ENCODE measurements around the gene GNAO1. TPM values are rescaled to one million over a fixed set of nuclear protein-coding genes. Genes with fewer than 3 reads are reported as not detected.

The GNAO1 gene
- total RNA-seq, 1 donor from 2014 or later = 1.8 TPM

- DNase-seq = no peak
Measured at GRCh38 chr16:56289862-56290261, 98.6 kb downstream of the GNAO1 start.

DNA sequence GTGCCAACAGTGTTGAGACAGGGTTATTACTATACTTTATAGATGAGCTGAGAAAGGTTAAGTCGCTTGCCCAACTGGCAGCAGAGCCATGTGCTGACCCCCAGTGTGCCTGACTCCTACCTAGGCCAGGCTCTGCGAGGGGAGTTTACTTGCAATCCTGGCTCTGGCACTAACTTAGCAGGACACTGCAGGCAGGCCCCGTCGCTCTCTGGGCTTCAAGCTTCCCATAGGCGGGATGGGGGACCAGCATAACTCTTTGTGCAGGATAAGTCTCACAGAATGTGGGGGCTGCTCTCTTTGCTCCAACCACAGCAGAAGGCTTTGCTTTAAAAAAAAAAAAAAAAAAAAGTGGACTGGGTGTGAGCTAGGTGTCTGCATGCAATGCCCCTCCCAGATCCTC, 102.7 kb downstream of the GNAO1 start:
- no peak for DNase-seq

DNA sequence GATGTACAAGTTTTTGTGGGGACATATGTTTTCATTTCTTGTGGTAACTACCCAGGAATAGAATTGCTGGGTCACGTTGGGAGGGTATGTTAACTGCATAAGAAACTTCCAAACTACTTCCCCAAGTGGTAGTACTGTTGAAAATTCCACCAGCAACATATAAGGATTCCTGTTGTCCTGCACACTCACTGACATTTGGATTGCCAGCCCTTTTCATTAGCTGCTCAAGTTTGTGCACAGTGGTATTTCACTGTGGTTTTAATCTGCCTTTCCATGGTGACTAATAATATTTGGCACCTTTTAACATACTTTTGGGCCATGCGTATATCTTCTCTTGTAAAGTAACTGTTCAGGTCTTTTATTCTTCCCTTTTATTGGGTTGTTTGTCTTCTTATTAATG, 103.3 kb downstream of the GNAO1 start:
- DNase-seq = peak; percentile 14

- DNase-seq = no peak
Measured at GRCh38 chr16:56295059-56295665, 103.9 kb downstream of the GNAO1 start.

- peak; percentile 47 for DNase-seq
Measured at GRCh38 chr16:56295739-56296527, 104.6 kb downstream of the GNAO1 start.

DNA sequence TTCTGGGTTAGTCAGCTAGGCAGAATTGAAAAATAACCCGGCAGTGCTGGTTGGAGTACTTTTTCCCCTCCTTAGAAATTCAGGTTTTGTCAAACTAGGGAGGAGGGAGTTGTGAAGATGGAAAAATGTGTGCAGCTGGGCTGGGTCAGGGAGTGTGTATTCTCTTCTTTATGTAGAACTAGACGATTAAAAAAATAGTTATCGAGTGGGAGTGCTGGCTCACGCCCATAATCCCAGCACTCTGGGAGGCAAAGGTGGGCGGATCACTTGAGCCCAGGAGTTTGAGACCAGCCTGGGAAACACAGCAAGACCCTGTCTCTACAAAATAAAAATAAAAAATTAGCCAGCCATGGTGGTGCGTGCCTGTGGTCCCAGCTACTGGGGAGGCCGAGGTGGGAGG, 106.4 kb downstream of the GNAO1 start:
- DNase-seq = no peak

DNA sequence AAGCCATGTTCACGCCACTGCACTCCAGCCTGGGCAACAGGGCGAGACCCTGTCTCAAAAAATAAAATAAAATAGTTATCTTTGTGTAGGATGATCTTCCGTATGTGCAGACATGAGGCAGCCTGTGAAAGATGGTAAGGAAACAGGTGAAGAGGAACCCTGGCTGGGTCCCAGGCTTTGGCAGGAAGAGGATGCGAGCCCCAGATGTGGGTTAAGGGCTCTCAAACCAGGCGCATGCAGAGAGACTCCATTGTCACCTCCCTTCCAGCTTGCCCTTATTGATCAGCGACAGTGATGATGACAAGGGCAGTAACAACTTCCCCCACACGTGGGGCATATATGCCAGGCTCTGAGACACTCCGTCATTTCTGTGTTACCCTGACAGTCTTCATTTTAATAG, 106.8 kb downstream of the GNAO1 start:
- no peak for DNase-seq

GRCh38 chr16:56298948-56299596, 107.8 kb downstream of the GNAO1 start:
- peak; percentile 6 for DNase-seq

DNA sequence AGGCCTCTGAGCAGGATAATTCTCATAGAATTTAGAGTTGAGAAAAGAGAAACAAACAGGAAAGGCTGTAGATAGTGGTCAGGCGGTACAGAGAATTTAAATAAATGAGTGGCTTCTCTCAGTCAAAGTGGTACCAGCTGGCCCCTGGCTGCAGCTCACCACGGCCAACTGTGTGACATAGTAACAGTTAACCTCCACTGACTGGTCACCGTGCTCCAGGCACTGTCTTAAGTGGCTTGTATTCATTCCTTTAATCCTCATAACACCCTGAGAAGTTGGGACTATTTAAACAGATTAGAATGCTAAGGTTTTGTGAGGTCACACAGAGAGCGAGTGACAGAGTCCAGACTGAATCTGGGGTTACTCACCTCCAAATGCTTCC, 108.9 kb downstream of the GNAO1 start:
- no peak for DNase-seq

DNA sequence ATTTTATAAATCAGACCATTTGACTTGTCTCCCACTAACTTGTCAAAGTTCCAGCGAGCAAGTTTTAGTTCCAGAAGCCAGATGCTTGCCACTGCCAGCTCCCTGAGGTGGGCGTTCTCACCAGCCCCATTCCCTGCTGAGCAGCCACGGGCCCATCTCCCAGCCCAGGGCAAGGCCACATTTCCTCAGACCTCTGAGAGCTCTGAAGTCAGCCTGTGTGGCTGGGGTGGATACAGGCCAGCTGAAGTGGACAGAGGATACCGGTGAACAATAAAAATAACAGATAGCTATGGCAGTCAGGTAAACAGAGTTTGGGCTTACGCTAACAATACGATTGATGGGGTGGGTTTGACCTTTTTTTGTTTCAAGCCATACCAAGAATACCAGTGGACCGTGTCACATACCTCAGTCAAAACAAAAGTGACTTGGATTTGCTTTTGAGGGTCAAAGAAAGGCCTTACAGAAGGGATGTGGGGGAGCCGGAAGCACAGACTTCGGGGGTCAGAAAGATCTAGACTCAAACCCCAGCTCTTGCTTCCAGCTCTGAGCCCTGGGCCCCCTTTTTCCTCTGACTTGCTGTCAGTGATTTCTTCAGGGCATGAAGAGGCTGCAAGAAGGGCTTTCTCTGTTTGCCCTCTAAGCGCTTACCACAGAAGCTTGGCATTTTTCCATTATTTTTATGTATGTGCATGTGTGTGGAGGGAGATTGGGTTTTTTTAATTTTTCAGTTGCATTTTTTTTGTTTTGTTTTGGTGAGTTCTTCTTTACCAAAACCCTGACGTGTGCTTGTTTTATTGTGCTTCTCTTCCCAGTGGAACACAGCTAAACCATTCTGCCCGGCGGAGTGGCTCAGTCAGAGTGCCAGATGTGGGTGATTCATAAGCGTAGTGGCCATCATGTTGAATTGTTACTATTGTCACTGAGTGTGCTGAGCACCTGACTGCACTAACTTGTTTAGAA, 109.9 kb downstream of the GNAO1 start:
- DNase-seq = peak; percentile 4

DNA sequence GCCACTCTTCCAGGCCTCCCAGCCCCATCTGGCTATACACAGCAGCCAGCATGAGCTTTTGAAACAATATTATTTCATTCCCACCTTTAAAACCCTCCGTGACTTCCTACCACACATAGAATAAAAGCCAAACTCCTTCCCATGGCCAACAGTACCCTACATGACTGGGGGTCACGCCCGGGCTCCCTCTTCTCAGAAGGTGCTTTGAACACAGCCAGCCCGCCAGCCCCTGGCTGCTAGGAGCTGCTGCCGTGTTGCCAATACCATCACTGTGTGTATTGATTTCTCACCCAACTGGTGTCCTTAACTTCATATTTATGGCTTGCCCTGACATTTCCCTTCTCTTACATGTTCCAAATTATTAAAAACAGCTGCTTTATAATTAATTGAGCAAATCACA, 111.2 kb downstream of the GNAO1 start:
- DNase-seq = no peak

- no peak for DNase-seq
Measured at GRCh38 chr16:56303066-56303715, 111.9 kb downstream of the GNAO1 start.

DNA sequence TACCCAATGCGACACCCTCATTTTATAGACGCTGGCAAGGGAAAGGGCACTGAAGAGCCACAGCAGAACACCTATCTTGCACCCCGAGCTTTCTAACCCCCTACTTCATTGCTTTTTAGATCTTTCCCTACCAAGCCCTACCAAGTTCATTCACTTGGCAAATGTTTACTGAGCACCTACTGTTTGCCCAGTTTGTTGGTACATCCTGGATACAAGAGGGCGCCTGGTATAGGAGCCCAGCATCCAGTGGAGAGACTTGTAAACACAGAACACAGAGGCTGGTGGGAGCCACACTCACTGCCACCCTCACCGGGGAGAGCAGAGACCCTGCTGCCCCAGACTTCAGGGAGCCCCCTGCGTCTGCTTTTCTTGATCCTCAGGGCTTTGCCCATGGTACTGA, 112.6 kb downstream of the GNAO1 start:
- no peak for DNase-seq

- DNase-seq = no peak
Measured at GRCh38 chr16:56305956-56306565, 114.8 kb downstream of the GNAO1 start.

DNA sequence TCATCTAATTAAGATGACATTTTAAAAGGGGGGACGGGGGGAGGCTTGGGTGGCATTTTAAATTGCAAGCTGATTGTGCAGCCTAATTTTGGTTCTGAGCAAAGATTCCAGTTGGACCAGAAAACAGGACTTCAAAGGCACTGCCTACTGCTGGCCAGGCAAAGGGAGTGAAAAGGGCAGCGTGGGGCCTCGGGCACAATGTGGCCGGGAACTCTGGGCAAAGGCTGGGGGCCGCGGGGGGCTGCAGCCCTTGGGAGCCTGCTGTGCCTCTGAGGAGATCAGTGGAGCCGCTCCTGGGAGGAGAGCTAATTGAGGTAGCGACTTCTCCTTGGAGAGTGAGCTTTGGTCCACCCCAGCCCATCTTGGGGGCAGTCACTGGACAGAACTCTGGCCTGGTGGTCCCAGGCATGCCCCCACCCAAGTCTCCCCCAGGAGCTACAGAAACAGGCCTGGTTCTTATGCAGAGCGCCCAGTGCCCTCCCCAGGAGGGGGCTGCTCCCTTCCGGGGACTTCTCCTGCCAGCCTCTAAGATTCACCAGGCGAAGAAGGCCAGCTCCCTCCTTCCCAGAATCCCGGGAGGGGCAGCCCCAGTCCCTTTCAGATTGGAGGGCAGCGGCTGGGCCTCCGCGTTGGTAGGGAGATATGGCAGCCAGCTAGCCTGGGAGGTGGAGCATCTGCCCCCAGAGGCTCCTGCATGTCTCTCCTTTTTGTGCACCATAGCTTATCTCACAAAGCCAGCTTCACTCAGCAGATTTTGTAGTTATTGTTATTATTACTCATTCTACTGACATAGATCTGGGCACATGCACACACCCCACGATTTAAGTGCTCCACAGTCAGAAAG, 115.6 kb downstream of the GNAO1 start:
- DNase-seq = no peak

GRCh38 chr16:56307534-56307873, 116.2 kb downstream of the GNAO1 start:
- no peak for DNase-seq

DNA sequence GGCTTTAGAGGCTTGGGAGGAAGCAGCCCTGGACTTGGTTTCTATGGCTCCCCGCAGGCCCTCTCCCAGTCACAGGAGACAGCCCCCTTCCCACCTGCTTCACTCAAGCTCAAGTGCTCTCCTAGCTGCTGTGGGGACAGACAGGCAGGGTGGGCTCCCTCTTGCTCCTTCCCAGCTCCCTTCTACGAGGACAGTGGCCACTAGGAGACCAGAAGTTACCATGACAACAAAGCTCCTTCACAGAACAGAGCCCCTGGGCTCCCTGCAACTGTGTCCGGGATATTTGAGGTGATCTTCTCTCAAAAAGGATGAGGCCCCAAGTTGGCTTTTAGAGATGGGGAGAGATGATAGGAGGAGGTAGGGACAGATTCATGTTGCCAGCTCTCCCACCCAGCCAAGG, 117.7 kb downstream of the GNAO1 start:
- DNase-seq = no peak

DNA sequence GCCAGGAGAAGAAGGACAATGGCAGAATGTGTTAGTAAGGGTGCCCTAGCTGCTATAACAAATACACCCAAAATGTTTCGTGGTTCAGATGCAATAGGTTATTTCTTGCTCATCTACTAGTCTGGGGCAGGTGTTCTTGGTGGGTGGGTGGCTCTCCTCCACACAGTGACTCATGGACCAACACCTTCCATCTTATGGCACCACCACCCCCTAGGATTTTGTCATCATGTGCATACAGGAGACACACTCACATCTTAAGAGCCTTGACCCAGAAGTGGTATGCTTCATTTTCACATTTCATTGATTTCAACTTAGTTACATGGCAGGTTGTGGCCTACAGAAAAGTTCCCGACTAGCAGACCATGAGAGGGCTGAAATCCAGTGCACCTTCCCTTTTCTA, 119.4 kb downstream of the GNAO1 start:
- no peak for DNase-seq

GRCh38 chr16:56311208-56312027, 120.1 kb downstream of the GNAO1 start:
- DNase-seq = no peak

GRCh38 chr16:56312028-56312300, 120.7 kb downstream of the GNAO1 start:
- no peak for DNase-seq

Measured in skin of body (tissue), 2 donors.